HepG2 (cell line): ENCODE results near the gene CAPN11. TPM values are rescaled to one million over a fixed set of nuclear protein-coding genes. Genes with fewer than 3 reads are reported as not detected.

Source experiments
- CEBPZ ChIP-seq: IDR thresholded peaks from 2 replicates; pipeline ENCODE4 v1.6.1; 2012; ENCODE audit warnings: low read length, improper control_type of control experiment
- CENPX ChIP-seq: sonication (generic); formaldehyde crosslinking; IDR thresholded peaks from 2 replicates; pipeline ENCODE4 v1.9.0; 2021; ENCODE audit warnings: mild to moderate bottlenecking, missing genetic modification reagents, moderate library complexity
- CREB3 ChIP-seq: sonication (generic); formaldehyde crosslinking; IDR thresholded peaks from 2 replicates; pipeline ENCODE4 v1.5.0; 2020; ENCODE audit warnings: missing genetic modification reagents
- FOXK1 ChIP-seq: sonication (generic); formaldehyde crosslinking; IDR thresholded peaks from 2 replicates; pipeline ENCODE4 v1.4.0; 2020; ENCODE audit warnings: low read depth, missing genetic modification reagents, borderline replicate concordance
- JARID2 ChIP-seq: sonication (generic); formaldehyde crosslinking; IDR thresholded peaks from 2 replicates; pipeline ENCODE4 v1.8.1; 2023; ENCODE audit warnings: missing genetic modification reagents, inconsistent platforms; ENCODE audit not compliant: insufficient replicate concordance
- NR2C2 ChIP-seq: sonication (generic); formaldehyde crosslinking; IDR thresholded peaks from 2 replicates; pipeline ENCODE4 v1.4.0; 2020; ENCODE audit warnings: missing genetic modification reagents, mild to moderate bottlenecking, moderate library complexity, borderline replicate concordance
- NR3C1 ChIP-seq: sonication (generic); formaldehyde crosslinking; IDR thresholded peaks from 2 replicates; pipeline ENCODE4 v1.4.0; 2020; ENCODE audit warnings: missing genetic modification reagents
- POLR2G ChIP-seq: fragments of 200-400 bp; formaldehyde crosslinking; IDR thresholded peaks from 2 replicates; pipeline ENCODE4 v1.6.1; 2018; ENCODE audit warnings: mild to moderate bottlenecking, low read depth, low read length, moderate library complexity
- RBFOX2 ChIP-seq: fragments of 200-400 bp; formaldehyde crosslinking; IDR thresholded peaks from 2 replicates; pipeline ENCODE4 v1.6.1; 2017; ENCODE audit warnings: low read depth, mild to moderate bottlenecking, low read length
- RORA ChIP-seq: sonication (generic); formaldehyde crosslinking; IDR thresholded peaks from 2 replicates; pipeline ENCODE4 v1.5.0; 2020; ENCODE audit warnings: mild to moderate bottlenecking, missing genetic modification reagents, moderate library complexity
- TFE3 ChIP-seq: IDR thresholded peaks from 2 replicates; pipeline ENCODE4 v1.6.1; 2016
- ZBED4 ChIP-seq: sonication (generic); formaldehyde crosslinking; IDR thresholded peaks from 2 replicates; pipeline ENCODE4 v1.4.0; 2020; ENCODE audit warnings: missing genetic modification reagents, borderline replicate concordance
- ZNF264 ChIP-seq: sonication (generic); formaldehyde crosslinking; IDR thresholded peaks from 2 replicates; pipeline ENCODE4 v1.4.0; 2020; ENCODE audit warnings: missing genetic modification reagents
- ZNF276 ChIP-seq: sonication (generic); formaldehyde crosslinking; IDR thresholded peaks from 2 replicates; pipeline ENCODE4 v1.4.0; 2020; ENCODE audit warnings: mild to moderate bottlenecking, low read depth, missing genetic modification reagents
- ZSCAN20 ChIP-seq: sonication (generic); formaldehyde crosslinking; IDR thresholded peaks from 2 replicates; pipeline ENCODE4 v1.4.0; 2020; ENCODE audit warnings: missing genetic modification reagents, mild to moderate bottlenecking, borderline replicate concordance
- polyA plus RNA-seq, 8 experiments: library from polyadenylated mRNA; depleted of rRNA in 3 of 8; stranded (reverse) in 7 of 8; unstranded in 1 of 8; fragments of >200 nt; fragmentation: Illumina TruSeq in 4 of 8; extraction: Trizol in 4 of 8; gene quantifications; 2 replicates each; pipeline versions ENCODE4 v1.2.1 to v1.2.3, GENCODE V29; 2011 to 2016; ENCODE audit warnings: low read depth in 4 of 8, missing spikeins in 1 of 8, mixed read lengths in 1 of 8; ENCODE audit not compliant: insufficient read depth in 1 of 8
- total RNA-seq, 5 experiments: library from RNA; depleted of rRNA; stranded (reverse); fragments of >200 nt; fragmentation: Illumina TruSeq; extraction: Trizol; gene quantifications; 2 replicates each; pipeline ENCODE4 v1.2.3, GENCODE V29; 2016; ENCODE audit warnings: low read depth in 1 of 5
- TF ChIP-seq, protein P1 (sequence below): sonication (generic); formaldehyde crosslinking; IDR thresholded peaks from 2 replicates; pipeline ENCODE4 v1.4.0; 2020; ENCODE audit warnings: mild to moderate bottlenecking, missing genetic modification reagents

Gene CAPN11
- total and polyA plus RNA-seq, 2 of the 13 experiments (the other 11 are each of a cell fraction or from before 2014, with no cell fraction given): 0.07 to 0.11 TPM

DNA sequence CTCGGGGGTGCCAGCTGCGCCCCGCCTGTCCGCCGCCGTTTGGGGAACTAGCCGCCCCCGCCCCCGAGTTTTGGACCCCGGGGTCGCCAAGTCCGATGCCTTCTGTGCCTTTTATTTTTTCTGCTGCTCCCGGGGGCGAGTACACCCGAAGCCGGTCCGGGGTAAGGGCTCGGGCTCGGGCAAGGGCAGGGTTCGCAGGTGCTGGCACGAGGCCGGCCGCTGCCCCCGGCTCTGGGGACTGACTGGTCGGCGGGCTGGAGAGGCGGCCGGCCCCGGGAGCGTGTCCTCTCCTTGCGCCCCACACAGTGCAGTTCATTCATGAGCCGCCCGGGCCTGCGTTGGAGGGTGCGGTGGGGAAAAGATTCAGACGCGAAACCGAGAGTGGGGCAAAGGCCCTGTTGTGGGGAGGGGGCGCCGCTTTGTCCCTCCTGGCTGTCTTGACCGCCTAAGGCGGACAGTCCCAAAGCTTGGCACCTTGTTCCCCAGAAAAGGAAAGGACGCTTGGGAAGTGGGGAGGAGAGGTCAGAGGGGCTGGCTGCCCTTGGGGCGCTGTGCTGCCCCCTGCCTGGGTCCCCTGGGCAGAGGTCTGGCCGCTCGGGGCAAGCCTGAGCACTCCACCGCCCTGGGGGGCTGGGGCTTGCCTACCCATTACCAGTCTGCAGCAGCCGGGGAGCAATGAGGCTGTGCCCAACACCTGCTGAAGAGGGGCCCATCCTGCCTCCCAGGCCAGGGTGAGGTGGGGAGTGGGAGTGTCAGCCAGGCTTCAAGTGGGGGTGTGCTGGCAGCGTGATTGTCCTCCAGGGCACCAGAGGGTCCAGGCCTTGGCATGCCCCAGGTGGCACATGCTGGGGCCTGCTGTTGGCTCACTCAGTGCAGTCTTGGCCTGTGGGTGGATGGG, 30.4 kb upstream of the CAPN11 start (continued):
- TF ChIP-seq CEBPZ (no peak), NR3C1 (no peak), ZNF276 (no peak), RBFOX2 (peak; percentile 71), CENPX (no peak), TFE3 (CRISPR knock-in tag) (no peak), JARID2 (CRISPR knock-in tag) (no peak), FOXK1 (no peak), ZBED4 (CRISPR knock-in tag) (no peak), CREB3 (CRISPR knock-in tag) (no peak), ZNF264 (CRISPR knock-in tag) (no peak), POLR2G (no peak), RORA (CRISPR knock-in tag) (no peak), ZSCAN20 (CRISPR knock-in tag) (0 out of 2 replicates have a peak, but pooled peaks have one; percentile 57), NR2C2 (CRISPR knock-in tag) (peak; percentile 39; the same call in 1 of the 2 replicates)
- TF ChIP-seq, protein P1, sequence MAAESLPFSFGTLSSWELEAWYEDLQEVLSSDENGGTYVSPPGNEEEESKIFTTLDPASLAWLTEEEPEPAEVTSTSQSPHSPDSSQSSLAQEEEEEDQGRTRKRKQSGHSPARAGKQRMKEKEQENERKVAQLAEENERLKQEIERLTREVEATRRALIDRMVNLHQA: no peak
